Kidney (tissue), 14 donors: ENCODE measurements around the gene TSFM. TPM values are rescaled to one million over a fixed set of nuclear protein-coding genes. Genes with fewer than 3 reads are reported as not detected.

Experiments used
- DNase-seq, 5 donors: peaks; one replicate each; pipeline ENCODE4 v3.0.0-alpha.2; 2013 to 2020
- FAIRE-seq: peaks from 2 replicates; lab custom pipeline; 2012; peaks lifted over from hg19 to GRCh38; lab: Jason Lieb, UNC
- H3K27ac ChIP-seq, 2 donors: one replicate each; pipeline ENCODE4 v1.7.0; 2013; ENCODE audit warnings: low read depth in 2 of 2, low read length in 2 of 2, inconsistent platforms in 1 of 2
- H3K27me3 ChIP-seq: one replicate; pipeline ENCODE4 v1.7.1; 2013; ENCODE audit warnings: low read length, inconsistent platforms; ENCODE audit not compliant: control insufficient read depth, insufficient read depth
- H3K36me3 ChIP-seq, 3 donors: one replicate each; pipeline versions ENCODE4 v1.7.0 to v1.7.1; 2013; ENCODE audit warnings: low read length in 3 of 3, control low read depth in 1 of 3, inconsistent platforms in 1 of 3; ENCODE audit not compliant: insufficient read depth in 3 of 3, control insufficient read depth in 2 of 3
- H3K4me1 ChIP-seq, 3 donors: one replicate each; pipeline versions ENCODE4 v1.7.0 to v1.7.1; 2013; ENCODE audit warnings: low read length in 3 of 3, inconsistent platforms in 1 of 3, low read depth in 1 of 3; ENCODE audit not compliant: control insufficient read depth in 2 of 3, insufficient read depth in 2 of 3
- H3K4me3 ChIP-seq, 3 donors: one replicate each; pipeline versions ENCODE4 v1.7.0 to v1.8.1; 2013; ENCODE audit warnings: low read length in 3 of 3, control low read depth in 1 of 3, inconsistent platforms in 1 of 3
- H3K9ac ChIP-seq, 3 donors: one replicate each; pipeline versions ENCODE4 v1.7.0 to v1.7.1; 2013; ENCODE audit warnings: low read length in 3 of 3, control low read depth in 1 of 3, inconsistent platforms in 1 of 3
- H3K9me3 ChIP-seq, 3 donors: one replicate each; pipeline versions ENCODE4 v1.7.0 to v1.7.1; 2013; ENCODE audit warnings: low read length in 3 of 3, control low read depth in 1 of 3, inconsistent platforms in 1 of 3; ENCODE audit not compliant: control insufficient read depth in 2 of 3, insufficient read depth in 1 of 3
- intact Hi-C: fragments of 100-400 bp; cut with DNase I; formaldehyde crosslinking; loops from one replicate; pipeline ENCODE4 v1.11.1; 2022
- polyA plus RNA-seq: library from polyadenylated mRNA; stranded (reverse); fragments of 350-450 nt; fragmentation: Illumina TruSeq; extraction: RNeasy Lipid Tissue Mini Kit (QIAGEN cat#74804); gene quantifications from one replicate; pipeline ENCODE4 v1.2.3, GENCODE V29; 2014; ENCODE audit warnings: low read depth, low replicate concordance; ENCODE audit not compliant: insufficient read depth
- total RNA-seq: library from RNA; stranded (reverse); fragmentation: NEBNext Ultra II Directional; extraction: Animal tissue kit (Norgen Biotek cat#: 25700); gene quantifications from one replicate; pipeline ENCODE4 v1.2.1, GENCODE V29; 2021
- TF ChIP-seq, protein P1 (sequence below): IDR thresholded peaks from 3 replicates; pipeline ENCODE4 v1.5.1; 2012; ENCODE audit warnings: mild to moderate bottlenecking, moderate library complexity, borderline replicate concordance; ENCODE audit not compliant: insufficient read depth; ENCODE audit errors: extremely low read depth
- donor health status: control.
- donor health status: control.
- donor health status: control.
- donor health status: control.
- donor health status: control.
- donor health status: DM: yes; HTN: yes; CAD: no.
- donor health status: Normal renal cell carcinoma (clear cell type).

TSFM gene
- total and polyA plus RNA-seq, 2 donors from 2014 or later: 32.8 to 84.6 TPM

DNA sequence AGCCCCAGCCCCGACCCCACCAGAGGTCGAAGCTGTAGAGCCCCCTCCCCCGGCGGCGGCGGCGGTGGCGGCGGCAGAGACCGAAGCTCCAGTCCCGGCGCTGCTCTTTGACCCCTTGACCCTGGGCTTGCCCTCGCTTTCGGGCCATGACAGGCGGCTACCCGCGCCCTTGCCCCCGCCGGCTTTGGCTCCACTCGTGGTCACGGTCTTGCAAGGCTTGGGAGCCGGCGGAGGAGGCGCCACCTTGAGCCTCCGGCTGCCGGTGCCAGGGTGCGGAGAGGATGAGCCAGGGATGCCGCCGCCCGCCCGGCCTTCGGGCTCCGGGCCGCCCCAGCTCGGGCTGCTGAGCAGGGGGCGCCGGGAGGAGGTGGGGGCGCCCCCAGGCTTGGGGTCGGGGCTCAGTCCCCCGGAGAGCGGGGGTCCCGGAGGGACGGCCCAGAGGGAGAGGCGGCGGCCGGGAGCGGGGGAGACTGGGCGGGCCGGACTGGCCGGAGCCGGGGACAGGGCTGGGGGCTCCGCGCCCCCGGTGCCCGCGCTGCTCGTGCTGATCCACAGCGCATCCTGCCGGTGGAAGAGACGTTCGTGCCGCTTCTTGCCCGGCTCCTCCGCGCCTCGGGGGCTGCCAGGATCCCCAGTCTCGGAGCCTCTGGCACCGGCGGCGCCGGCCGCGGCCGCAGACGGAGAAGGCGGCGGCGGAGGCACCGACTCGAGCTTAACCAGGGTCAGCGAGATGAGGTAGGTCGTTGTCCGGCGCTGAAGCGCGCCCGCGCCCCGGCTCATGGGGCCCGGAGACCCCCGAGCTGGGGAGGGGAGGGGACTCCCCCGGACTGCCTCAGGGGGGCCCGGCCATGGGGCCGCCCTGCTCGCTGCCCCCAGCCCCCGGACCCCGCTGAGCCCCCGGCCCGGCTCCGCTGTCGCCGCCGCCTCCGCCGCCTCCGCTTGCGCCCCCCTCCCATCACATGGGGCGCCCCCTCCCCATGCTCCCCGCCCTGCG, 44.8 kb upstream of the TSFM start:
- no peak overlapping the region for H3K4me3 ChIP-seq
- FAIRE-seq (no peak), DNase-seq (peak in 3 of 5 donors; percentile 34 to 77 (median 66))
- TF ChIP-seq, protein P1, sequence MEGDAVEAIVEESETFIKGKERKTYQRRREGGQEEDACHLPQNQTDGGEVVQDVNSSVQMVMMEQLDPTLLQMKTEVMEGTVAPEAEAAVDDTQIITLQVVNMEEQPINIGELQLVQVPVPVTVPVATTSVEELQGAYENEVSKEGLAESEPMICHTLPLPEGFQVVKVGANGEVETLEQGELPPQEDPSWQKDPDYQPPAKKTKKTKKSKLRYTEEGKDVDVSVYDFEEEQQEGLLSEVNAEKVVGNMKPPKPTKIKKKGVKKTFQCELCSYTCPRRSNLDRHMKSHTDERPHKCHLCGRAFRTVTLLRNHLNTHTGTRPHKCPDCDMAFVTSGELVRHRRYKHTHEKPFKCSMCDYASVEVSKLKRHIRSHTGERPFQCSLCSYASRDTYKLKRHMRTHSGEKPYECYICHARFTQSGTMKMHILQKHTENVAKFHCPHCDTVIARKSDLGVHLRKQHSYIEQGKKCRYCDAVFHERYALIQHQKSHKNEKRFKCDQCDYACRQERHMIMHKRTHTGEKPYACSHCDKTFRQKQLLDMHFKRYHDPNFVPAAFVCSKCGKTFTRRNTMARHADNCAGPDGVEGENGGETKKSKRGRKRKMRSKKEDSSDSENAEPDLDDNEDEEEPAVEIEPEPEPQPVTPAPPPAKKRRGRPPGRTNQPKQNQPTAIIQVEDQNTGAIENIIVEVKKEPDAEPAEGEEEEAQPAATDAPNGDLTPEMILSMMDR: no peak
- H3K9ac ChIP-seq: no peak overlapping the region
- peaks cover 45% of the 10 kb centered on the region for H3K27me3 ChIP-seq
- H3K9me3 ChIP-seq: no peaks in the 10 kb centered on the region
- no peak overlapping the region for H3K27ac ChIP-seq
- peaks cover 0 to 7% (median 4%) of the 10 kb centered on the region in 3 donors for H3K4me1 ChIP-seq
- intact Hi-C loops: no loop called here
- no peaks in the 10 kb centered on the region for H3K36me3 ChIP-seq

DNA sequence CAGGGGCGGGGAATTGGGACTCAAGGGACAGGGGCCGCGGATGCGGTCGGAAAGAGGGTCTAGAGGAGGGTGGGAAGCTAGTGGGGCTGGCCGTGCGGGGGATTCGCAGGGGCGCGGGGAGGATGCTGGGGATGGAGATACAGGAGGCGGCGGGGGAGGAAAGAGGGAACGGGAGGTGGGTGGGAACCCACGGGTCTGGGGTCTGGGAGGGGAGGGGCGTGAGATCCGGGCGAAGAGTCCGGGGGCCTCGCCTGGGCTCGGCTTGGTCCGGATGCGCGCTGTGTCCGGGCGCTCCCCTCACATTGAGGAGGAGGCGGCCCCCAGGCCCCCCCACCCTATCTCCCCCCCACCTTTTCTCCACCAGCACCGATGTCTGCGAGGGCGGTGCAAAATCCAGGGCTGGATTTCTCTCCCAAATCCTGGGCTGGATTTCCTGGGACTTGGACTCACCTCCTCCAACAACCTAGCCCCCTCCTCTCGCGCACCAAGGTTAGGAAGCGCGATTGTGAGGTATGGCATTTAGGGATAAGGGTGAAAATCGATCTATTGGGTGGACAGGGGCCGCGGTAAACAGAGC, 43.8 kb upstream of the TSFM start, which contains the start of gene AGAP2:
AGAP2 (minus strand) TSS at position 82 of the 577 bp plus-strand sequence. CDS start 496 bp downstream, outside the sequence.
- DNase-seq: peak in 4 of 5 donors; percentile 67 to 79 (median 74)
- no peak within 1 kb of the TSS for H3K27ac ChIP-seq
- H3K9ac ChIP-seq: no peak within 1 kb of the TSS
- intact Hi-C loops: no loop called here
- H3K27me3 ChIP-seq: peaks cover 37% of the 10 kb centered on the region
- H3K36me3 ChIP-seq: no peaks in the 10 kb centered on the region
- H3K4me3 ChIP-seq: no peak within 1 kb of the TSS
- H3K4me1 ChIP-seq: peaks cover 0 to 7% (median 4%) of the 10 kb centered on the region in 3 donors
- FAIRE-seq: no peak
- TF ChIP-seq, protein P1: no peak
- H3K9me3 ChIP-seq: no peaks in the 10 kb centered on the region

DNA sequence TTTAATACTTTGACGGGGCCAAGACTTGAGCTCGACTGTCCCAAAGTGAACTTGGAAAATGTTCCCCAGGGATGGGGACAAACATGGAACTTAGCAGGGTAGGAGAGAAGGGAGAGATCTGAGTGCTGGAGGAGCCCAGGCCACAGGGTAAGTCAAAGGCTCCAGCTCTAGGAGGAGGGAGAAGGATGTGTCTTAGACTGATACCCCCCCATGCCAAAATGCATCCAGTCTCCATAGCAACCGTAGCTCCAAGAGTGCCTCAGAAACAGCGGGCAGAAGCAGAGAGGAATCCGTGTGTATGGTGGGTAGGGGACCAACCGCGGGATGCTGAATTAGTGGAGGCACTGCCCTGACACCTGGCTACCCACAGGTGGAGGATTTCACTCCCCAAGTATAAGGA, 43.2 kb upstream of the TSFM start:
- no peak overlapping the region for H3K27ac ChIP-seq
- no peaks in the 10 kb centered on the region for H3K9me3 ChIP-seq
- peaks cover 34% of the 10 kb centered on the region for H3K27me3 ChIP-seq
- DNase-seq (no peak), FAIRE-seq (no peak)
- TF ChIP-seq, protein P1: no peak
- intact Hi-C loops: no loop called here
- no peak overlapping the region for H3K4me3 ChIP-seq
- no peak overlapping the region for H3K9ac ChIP-seq
- peaks cover 0 to 7% (median 4%) of the 10 kb centered on the region in 3 donors for H3K4me1 ChIP-seq
- no peaks in the 10 kb centered on the region for H3K36me3 ChIP-seq
